Amniotic epithelial cell (primary cell): ENCODE data around the gene ADGRG3.

Experiments
- DNase-seq: peaks from one replicate; pipeline ENCODE4 v3.0.0-alpha.2; 2010; ENCODE audit warnings: low read depth

Gene ADGRG3

GRCh38 chr16:57646388-57647039 is 21.6 kb upstream of the ADGRG3 start:
- no peak for DNase-seq

GRCh38 chr16:57647136-57647875 is 20.8 kb upstream of the ADGRG3 start:
- no peak for DNase-seq

- DNase-seq = no peak
Measured at GRCh38 chr16:57648125-57648524, 20.0 kb upstream of the ADGRG3 start.

GRCh38 chr16:57648581-57649442 is 19.3 kb upstream of the ADGRG3 start:
- DNase-seq = peak; percentile 69

GRCh38 chr16:57649443-57649751 is 18.7 kb upstream of the ADGRG3 start:
- no peak for DNase-seq

- DNase-seq = no peak
Measured at GRCh38 chr16:57649846-57650245, 18.3 kb upstream of the ADGRG3 start.

- DNase-seq = no peak
Measured at GRCh38 chr16:57651344-57652333, 16.5 kb upstream of the ADGRG3 start.

- no peak for DNase-seq
Measured at GRCh38 chr16:57652695-57653471, 15.2 kb upstream of the ADGRG3 start.

- peak; percentile 73 for DNase-seq
Measured at GRCh38 chr16:57653936-57654335, 14.2 kb upstream of the ADGRG3 start.

GRCh38 chr16:57656342-57656955 is 11.7 kb upstream of the ADGRG3 start:
- DNase-seq = no peak

- no peak for DNase-seq
Measured at GRCh38 chr16:57657228-57657627, 10.9 kb upstream of the ADGRG3 start.

GRCh38 chr16:57658130-57658877 is 9.8 kb upstream of the ADGRG3 start:
- no peak for DNase-seq

- no peak for DNase-seq
Measured at GRCh38 chr16:57658878-57659674, 9.0 kb upstream of the ADGRG3 start.

- DNase-seq = no peak
Measured at GRCh38 chr16:57660715-57661463, 7.2 kb upstream of the ADGRG3 start.

- DNase-seq = no peak
Measured at GRCh38 chr16:57661510-57661909, 6.6 kb upstream of the ADGRG3 start.

- DNase-seq = no peak
Measured at GRCh38 chr16:57661936-57662906, 5.9 kb upstream of the ADGRG3 start.

GRCh38 chr16:57663436-57663835 is 4.7 kb upstream of the ADGRG3 start:
- DNase-seq = no peak
